Right lobe of liver (tissue), 6 donors: Measurements from ENCODE around the gene CAPN5. TPM values are rescaled to one million over a fixed set of nuclear protein-coding genes. Genes with fewer than 3 reads are reported as not detected.
A peak's percentile ranks its signal among the peaks of the same experiment; 100 is the strongest.

Experiments used
- ATAC-seq, 4 donors: fragments of 200-7000 bp; cut with Tn5 transposase; one replicate each; pipeline ENCODE4 v1.9.1; 2020; ENCODE audit warnings: mild to moderate bottlenecking in 4 of 4, moderate library complexity in 4 of 4
- DNase-seq, 3 donors: peaks; one replicate each; pipeline ENCODE4 v3.0.0-alpha.2; 2020
- H3K27ac ChIP-seq, 3 donors: fragments of 200-600 bp; one replicate each; pipeline ENCODE4 v1.8.0; 2022
- H3K27me3 ChIP-seq, 2 donors: fragments of 200-600 bp; one replicate each; pipeline ENCODE4 v1.8.0; 2022
- H3K36me3 ChIP-seq, 4 donors: fragments of 200-600 bp; sonication (generic) in 1 of 4; one replicate each; pipeline versions ENCODE4 v1.5.1 to v1.8.0; 2017 to 2022; ENCODE audit warnings: control low read depth in 1 of 4
- H3K4me1 ChIP-seq, 4 donors: fragments of 200-600 bp; sonication (generic) in 1 of 4; one replicate each; pipeline versions ENCODE4 v1.5.1 to v1.8.0; 2017 to 2022; ENCODE audit warnings: control low read depth in 1 of 4
- H3K4me3 ChIP-seq, 3 donors: fragments of 200-600 bp; one replicate each; pipeline ENCODE4 v1.8.0; 2022
- H3K9me3 ChIP-seq, 4 donors: fragments of 200-600 bp; sonication (generic) in 1 of 4; one replicate each; pipeline versions ENCODE4 v1.5.1 to v1.8.0; 2017 to 2022; ENCODE audit warnings: control low read depth in 1 of 4
- CTCF ChIP-seq, 4 donors: fragments of 200-600 bp in 3 of 4; fragments of 450-650 bp in 1 of 4; IDR thresholded peaks; one replicate each; pipeline versions ENCODE4 v1.5.1 to v1.8.0; 2016 to 2022; ENCODE audit warnings: antibody characterized with exemption in 4 of 4, mild to moderate bottlenecking in 2 of 4
- POLR2A ChIP-seq: fragments of 450-650 bp; IDR thresholded peaks from one replicate; pipeline ENCODE4 v1.6.1; 2017; ENCODE audit warnings: antibody characterized with exemption, mild to moderate bottlenecking
- WGBS: methylation state at CpG from one replicate; pipeline ENCODE4 v1.1.6; 2018; ENCODE audit warnings: low coverage, low lambda C conversion rate; ENCODE audit not compliant: insufficient coverage; ENCODE audit errors: missing lambda C conversion rate; 5-methylcytosine and 5-hydroxymethylcytosine counted together
- intact Hi-C, 2 donors: fragments of 100-400 bp; cut with DNase I; formaldehyde crosslinking; loops; one replicate each; pipeline versions ENCODE4 v1.11.2 to v1.14.1; 2022
- total RNA-seq, 6 experiments: library from RNA; depleted of rRNA in 2 of 6; stranded (reverse); fragments of >200 nt in 2 of 6; fragmentation: NEBNext Ultra II Directional in 3 of 6; extraction: Animal tissue kit (Norgen Biotek cat#: 25700) in 3 of 6; gene quantifications; one replicate each; pipeline versions ENCODE4 v1.1.0 to v1.2.4, GENCODE V29; 2016 to 2023
- donor health status: DM: no; HTN: yes; CAD: no.
- donor health status: DM: no; HTN: no; CAD: no.
- donor health status: DM: no; HTN: no; CAD: no.
- donor health status: DM: no; HTN: yes; CAD: no.
- donor health status: DM: no; HTN: yes; CAD: no.

CAPN5 gene
- total RNA-seq, 6 experiments from 2014 or later = 23.1 to 66.7 (median 43.3) TPM

- WGBS = 81% methylated on average over 3 of the region's 6 CpGs
- no peak for TF ChIP-seq POLR2A
- TF ChIP-seq CTCF (IDR thresholded peaks at IDR 0.05) = no peak
- Histone ChIP-seq H3K36me3 (peaks cover 0 to 43% (median 10%) of the 10 kb centered on the region in 4 donors), H3K27ac (no peak overlapping the region), H3K27me3 (no peaks in the 10 kb centered on the region), H3K9me3 (no peaks in the 10 kb centered on the region), H3K4me3 (no peak overlapping the region), H3K4me1 (peaks cover 0 to 21% (median 8%) of the 10 kb centered on the region in 4 donors)
- peak in 1 of 3 donors; percentile 43 for DNase-seq
- ATAC-seq = no peak
- intact Hi-C loops = loop anchor here in 1 of 2 donors (10.0 kb wide), 1 partner anchor 430 kb away; no protein-coding TSS in a partner anchor
These were observed 57.7 kb downstream of the CAPN5 start for GRCh38 chr11:77124488-77124887.

DNA sequence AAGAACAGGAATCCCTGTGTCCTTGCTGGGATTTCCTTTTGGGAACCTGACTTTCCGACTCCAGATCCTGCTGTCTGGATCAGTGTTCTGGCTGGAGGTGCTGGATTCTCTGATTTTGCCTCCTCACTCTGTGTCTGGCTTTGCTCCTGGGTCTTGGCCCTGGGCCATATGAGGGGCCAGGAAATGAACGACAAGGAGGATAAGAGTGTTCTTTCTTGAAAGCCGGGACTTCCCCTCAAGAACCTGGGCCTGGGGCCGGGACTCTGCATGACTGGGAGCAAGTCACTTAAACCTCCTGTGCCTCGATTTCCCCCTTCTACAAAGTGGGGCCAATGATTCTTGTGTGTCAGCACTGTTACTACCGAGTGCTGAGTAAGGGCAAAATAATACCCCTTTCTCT lies 58.4 kb downstream of the CAPN5 start:
- intact Hi-C loops = loop anchor here (5.0 to 10.0 kb wide), 3 partner anchors 62 to 430 kb away; no protein-coding TSS in a partner anchor
- Histone ChIP-seq H3K27me3 (no peaks in the 10 kb centered on the region), H3K27ac (no peak overlapping the region), H3K4me1 (peaks cover 0 to 28% (median 11%) of the 10 kb centered on the region in 4 donors), H3K36me3 (peaks cover 0 to 37% (median 7%) of the 10 kb centered on the region in 4 donors), H3K9me3 (no peaks in the 10 kb centered on the region), H3K4me3 (no peak overlapping the region)
- ATAC-seq = no peak
- WGBS = 45% methylated on average over 6 of the region's 6 CpGs
- TF ChIP-seq CTCF (IDR thresholded peaks at IDR 0.05) = no peak
- TF ChIP-seq POLR2A = no peak
- DNase-seq = peak in 1 of 3 donors; percentile 24

- H3K36me3 ChIP-seq = peaks cover 0 to 32% (median 7%) of the 10 kb centered on the region in 4 donors
- ATAC-seq = no peak
- peak in 1 of 3 donors; percentile 36 for DNase-seq
- H3K4me3 ChIP-seq = no peak overlapping the region
- TF ChIP-seq CTCF (IDR thresholded peaks at IDR 0.05) (no peak), POLR2A (no peak)
- no peaks in the 10 kb centered on the region for H3K27me3 ChIP-seq
- intact Hi-C loops = loop anchor here (5.0 to 10.0 kb wide), 3 partner anchors 62 to 429 kb away; no protein-coding TSS in a partner anchor
- H3K9me3 ChIP-seq = no peaks in the 10 kb centered on the region
- peaks cover 0 to 33% (median 14%) of the 10 kb centered on the region in 4 donors for H3K4me1 ChIP-seq
- H3K27ac ChIP-seq = no peak overlapping the region
- 46% methylated on average over 3 of the region's 4 CpGs for WGBS
These were observed 58.9 kb downstream of the CAPN5 start for GRCh38 chr11:77125695-77126094.

DNA sequence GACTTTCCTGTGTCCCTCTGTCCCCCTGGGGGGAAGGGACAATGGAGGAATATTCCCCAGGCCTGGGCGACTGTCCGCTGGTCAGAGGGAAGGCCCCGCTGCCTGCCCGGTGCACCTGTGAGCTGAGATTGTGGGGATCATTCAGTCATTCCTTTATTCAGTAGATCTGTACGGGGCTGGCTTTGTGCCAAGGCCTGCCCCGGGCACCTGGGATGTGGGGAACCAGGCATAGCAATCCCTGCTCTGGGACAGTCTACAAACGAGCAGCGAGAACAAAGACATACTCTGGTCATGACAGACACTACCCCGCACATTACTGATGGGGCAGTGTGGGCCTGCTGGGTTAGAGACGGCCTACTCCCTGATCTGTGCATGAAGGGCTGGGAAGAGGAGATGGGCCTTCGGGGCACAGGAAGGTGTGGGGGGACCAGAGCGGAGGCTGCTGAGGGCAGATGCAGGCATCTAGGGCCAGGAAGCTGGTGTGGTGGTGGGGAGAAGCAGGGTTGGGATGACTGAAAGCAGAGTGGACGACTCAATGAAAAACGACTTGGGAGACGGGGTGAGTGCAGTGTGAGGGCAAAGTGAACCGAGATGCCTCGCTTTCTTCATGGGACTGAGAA lies 59.5 kb downstream of the CAPN5 start:
- TF ChIP-seq CTCF (IDR thresholded peaks at IDR 0.05) = no peak
- TF ChIP-seq POLR2A = no peak
- no peak overlapping the region for H3K4me3 ChIP-seq
- peaks cover 0 to 39% (median 16%) of the 10 kb centered on the region in 4 donors for H3K4me1 ChIP-seq
- H3K27ac ChIP-seq = no peak overlapping the region
- ATAC-seq (no peak), DNase-seq (peak in 1 of 3 donors; percentile 55)
- WGBS = 48% methylated on average over 11 of the region's 17 CpGs
- H3K36me3 ChIP-seq = peaks cover 0 to 26% (median 4%) of the 10 kb centered on the region in 4 donors
- no peaks in the 10 kb centered on the region for H3K27me3 ChIP-seq
- H3K9me3 ChIP-seq = no peaks in the 10 kb centered on the region
- intact Hi-C loops = loop anchor here (5.0 to 10.0 kb wide), 3 partner anchors 61 to 429 kb away; no protein-coding TSS in a partner anchor
